GM08714 (cell line): ENCODE data around the gene NCKAP5.

Experiments
- H3K4me3 ChIP-seq: fragments of 200-500 bp; sonication (Bioruptor generic); 2 replicates; pipeline ENCODE4 v1.5.1; 2014; ENCODE audit warnings: mild to moderate bottlenecking, low read length, inconsistent platforms
- ZNF274 ChIP-seq: IDR thresholded peaks from 2 replicates; pipeline ENCODE4 v1.6.1; 2012; ENCODE audit warnings: mild to moderate bottlenecking, low read depth, low read length

NCKAP5 gene

GRCh38 chr2:132668189-132668823 is 900.0 kb downstream of the NCKAP5 start:
- H3K4me3 ChIP-seq: no peak overlapping the region
- no peak for TF ChIP-seq ZNF274

GRCh38 chr2:132667706-132668105 is 900.6 kb downstream of the NCKAP5 start:
- H3K4me3 ChIP-seq: no peak overlapping the region
- no peak for TF ChIP-seq ZNF274

- TF ChIP-seq ZNF274: no peak
- H3K4me3 ChIP-seq: no peak overlapping the region
Observed at GRCh38 chr2:132665401-132666140, 902.7 kb downstream of the NCKAP5 start.

GRCh38 chr2:132664096-132664495 is 904.2 kb downstream of the NCKAP5 start:
- no peak overlapping the region for H3K4me3 ChIP-seq
- no peak for TF ChIP-seq ZNF274

GRCh38 chr2:132662732-132663131 is 905.5 kb downstream of the NCKAP5 start:
- H3K4me3 ChIP-seq: no peak overlapping the region
- no peak for TF ChIP-seq ZNF274

GRCh38 chr2:132659331-132659730 is 908.9 kb downstream of the NCKAP5 start:
- no peak overlapping the region for H3K4me3 ChIP-seq
- TF ChIP-seq ZNF274: no peak

- no peak overlapping the region for H3K4me3 ChIP-seq
- no peak for TF ChIP-seq ZNF274
Observed at GRCh38 chr2:132656266-132656975, 911.8 kb downstream of the NCKAP5 start.

- no peak for TF ChIP-seq ZNF274
Observed at GRCh38 chr2:132654968-132655367, 913.3 kb downstream of the NCKAP5 start.

GRCh38 chr2:132654335-132654734 is 913.9 kb downstream of the NCKAP5 start:
- H3K4me3 ChIP-seq: no peak overlapping the region
- TF ChIP-seq ZNF274: no peak

More at GRCh38 chr2:132654968-132655367, 913.3 kb downstream of the NCKAP5 start:
- H3K4me3 ChIP-seq: no peak overlapping the region

- TF ChIP-seq ZNF274: no peak
- no peak overlapping the region for H3K4me3 ChIP-seq
Observed at GRCh38 chr2:132652474-132652873, 915.8 kb downstream of the NCKAP5 start.

GRCh38 chr2:132651115-132652045 is 916.9 kb downstream of the NCKAP5 start:
- H3K4me3 ChIP-seq: no peak overlapping the region
- TF ChIP-seq ZNF274: no peak

GRCh38 chr2:132646540-132647108 is 921.6 kb downstream of the NCKAP5 start:
- no peak for TF ChIP-seq ZNF274

GRCh38 chr2:132645722-132646539 is 922.3 kb downstream of the NCKAP5 start:
- no peak overlapping the region for H3K4me3 ChIP-seq

More at GRCh38 chr2:132646540-132647108, 921.6 kb downstream of the NCKAP5 start:
- no peak overlapping the region for H3K4me3 ChIP-seq

More at GRCh38 chr2:132645722-132646539, 922.3 kb downstream of the NCKAP5 start:
- TF ChIP-seq ZNF274: no peak
